SK-N-MC (cell line): ENCODE results near the gene CYP27B1.

Experiments used
- DNase-seq: peaks from one replicate; pipeline ENCODE4 v3.0.0-alpha.2; 2011; ENCODE audit warnings: low read depth, low spot score
- H3K27ac ChIP-seq: fragments of 200-600 bp; sonication (generic); 2 replicates; pipeline ENCODE4 v1.5.1; 2016; ENCODE audit warnings: mixed run types
- H3K36me3 ChIP-seq: fragments of 200-600 bp; sonication (generic); 2 replicates; pipeline ENCODE4 v1.6.1; 2017; ENCODE audit warnings: antibody characterized with exemption, low read length, mixed read lengths; ENCODE audit not compliant: insufficient read depth
- H3K4me3 ChIP-seq: fragments of 200-600 bp; sonication (generic); 2 replicates; pipeline ENCODE4 v1.5.1; 2016
- H3K9ac ChIP-seq: fragments of 200-600 bp; sonication (generic); 2 replicates; pipeline ENCODE4 v1.8.0; 2017; ENCODE audit warnings: mixed run types, mixed read lengths; ENCODE audit not compliant: insufficient read length
- H3K9me3 ChIP-seq: fragments of 200-600 bp; sonication (generic); 2 replicates; pipeline ENCODE4 v1.6.1; 2017; ENCODE audit warnings: low read depth, mild to moderate bottlenecking, antibody characterized with exemption, low read length, moderate library complexity, mixed read lengths
- EZH2 ChIP-seq: fragments of 200-600 bp; sonication (generic); IDR thresholded peaks from one replicate; pipeline ENCODE4 v1.6.1; 2017; ENCODE audit warnings: antibody characterized with exemption
- FOXP2 ChIP-seq: optimal IDR thresholded peaks from 2 replicates; pipeline ENCODE3; 2011; ENCODE audit warnings: mild to moderate bottlenecking, moderate library complexity; ENCODE audit not compliant: insufficient read depth; ENCODE audit errors: extremely low read length, control extremely low read depth
- POLR2AphosphoS5 ChIP-seq: IDR thresholded peaks from 2 replicates; pipeline ENCODE4 v1.6.1; 2012; ENCODE audit warnings: mild to moderate bottlenecking, low read depth, low read length, borderline replicate concordance

The CYP27B1 gene

GRCh38 chr12:57766464-57767304, at the start of gene CYP27B1:
Gene CYP27B1, minus strand, starts transcription at chr12:57767078. Its CDS starts 37 bp downstream, at chr12:57767041.
- no peak within 1 kb of the TSS for H3K4me3 ChIP-seq
- H3K27ac ChIP-seq = no peak within 1 kb of the TSS
- H3K9me3 ChIP-seq = no peaks in the 10 kb centered on the region
- no peak for DNase-seq
- no peak within 1 kb of the TSS for H3K9ac ChIP-seq
- TF ChIP-seq EZH2 = no peak
- TF ChIP-seq POLR2AphosphoS5 = peak; percentile 31; the same call in 1 of the 2 replicates
- H3K36me3 ChIP-seq = peaks cover 24% of the 10 kb centered on the region

GRCh38 chr12:57816001-57816854, 49.4 kb upstream of the CYP27B1 start:
- H3K36me3 ChIP-seq = no peaks in the 10 kb centered on the region; the same call in 1 of the 2 replicates

GRCh38 chr12:57815177-57816000, 48.5 kb upstream of the CYP27B1 start:
- no peak overlapping the region for H3K9ac ChIP-seq
- no peak for DNase-seq
- no peak overlapping the region for H3K4me3 ChIP-seq
- H3K9me3 ChIP-seq = no peaks in the 10 kb centered on the region
- no peaks in the 10 kb centered on the region; the same call in 1 of the 2 replicates for H3K36me3 ChIP-seq
- no peak for TF ChIP-seq EZH2
- TF ChIP-seq POLR2AphosphoS5 = no peak; the same call in 1 of the 2 replicates
- no peak for TF ChIP-seq FOXP2
- no peak overlapping the region for H3K27ac ChIP-seq

More at GRCh38 chr12:57816001-57816854, 49.4 kb upstream of the CYP27B1 start:
- H3K9me3 ChIP-seq = no peaks in the 10 kb centered on the region
- H3K9ac ChIP-seq = no peak overlapping the region
- no peak overlapping the region for H3K4me3 ChIP-seq
- no peak for DNase-seq
- no peak overlapping the region for H3K27ac ChIP-seq
- TF ChIP-seq FOXP2 = no peak
- no peak; the same call in 1 of the 2 replicates for TF ChIP-seq POLR2AphosphoS5
- no peak for TF ChIP-seq EZH2

- TF ChIP-seq POLR2AphosphoS5 (no peak), EZH2 (no peak), FOXP2 (no peak)
- H3K9me3 ChIP-seq = no peaks in the 10 kb centered on the region
- no peaks in the 10 kb centered on the region for H3K36me3 ChIP-seq
- H3K27ac ChIP-seq = no peak overlapping the region
- DNase-seq = no peak
- no peak overlapping the region for H3K4me3 ChIP-seq
- no peak overlapping the region for H3K9ac ChIP-seq
These were observed 47.3 kb upstream of the CYP27B1 start for GRCh38 chr12:57813971-57814772.

GRCh38 chr12:57813111-57813970, 46.5 kb upstream of the CYP27B1 start:
- H3K9ac ChIP-seq = no peak overlapping the region
- DNase-seq = no peak

GRCh38 chr12:57811028-57811755, 44.3 kb upstream of the CYP27B1 start:
- Histone ChIP-seq H3K9ac (no peak overlapping the region), H3K27ac (no peak overlapping the region), H3K9me3 (no peaks in the 10 kb centered on the region), H3K36me3 (no peaks in the 10 kb centered on the region; the same call in 1 of the 2 replicates), H3K4me3 (no peak overlapping the region)
- TF ChIP-seq FOXP2 (no peak), EZH2 (no peak)
- DNase-seq = no peak

More at GRCh38 chr12:57813111-57813970, 46.5 kb upstream of the CYP27B1 start:
- Histone ChIP-seq H3K36me3 (no peaks in the 10 kb centered on the region), H3K4me3 (no peak overlapping the region), H3K9me3 (no peaks in the 10 kb centered on the region), H3K27ac (no peak overlapping the region)
- TF ChIP-seq POLR2AphosphoS5 = no peak
- no peak for TF ChIP-seq FOXP2
- no peak for TF ChIP-seq EZH2

GRCh38 chr12:57810450-57810849, 43.6 kb upstream of the CYP27B1 start:
- no peak overlapping the region for H3K9ac ChIP-seq
- H3K4me3 ChIP-seq = no peak overlapping the region
- H3K9me3 ChIP-seq = no peaks in the 10 kb centered on the region
- TF ChIP-seq EZH2 (no peak), FOXP2 (no peak), POLR2AphosphoS5 (no peak)
- no peaks in the 10 kb centered on the region; the same call in 1 of the 2 replicates for H3K36me3 ChIP-seq
- DNase-seq = no peak
- H3K27ac ChIP-seq = no peak overlapping the region
